HG03457 (cell line): ENCODE measurements around the gene NTM.

ENCODE experiments used
- ATAC-seq: cut with Tn5 transposase; IDR thresholded peaks from one replicate; pipeline ENCODE4 v1.9.1; 2021; ENCODE audit warnings: moderate number of reproducible peaks; ENCODE audit not compliant: unreplicated experiment

Gene NTM

DNA sequence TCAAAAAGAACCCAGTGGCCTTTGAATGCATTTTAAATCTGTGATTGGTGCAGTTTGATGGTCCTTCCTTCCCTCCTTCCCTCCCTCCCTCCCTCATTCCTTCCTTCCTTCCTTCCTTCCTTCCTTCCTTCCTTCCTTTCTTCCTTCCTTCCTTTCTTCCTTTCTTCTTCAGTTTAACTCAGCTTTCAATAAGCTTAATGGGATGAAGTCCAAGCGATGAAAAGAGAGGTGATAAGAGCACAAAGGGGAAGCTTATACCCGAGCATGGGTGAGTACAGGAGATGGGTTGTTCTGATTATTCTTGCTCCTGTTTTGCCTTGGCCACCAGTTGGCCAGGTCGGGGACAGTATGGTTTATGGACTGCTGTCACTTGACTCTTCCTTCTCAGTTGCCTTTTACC, 605.6 kb downstream of the NTM start:
- ATAC-seq: no peak

DNA sequence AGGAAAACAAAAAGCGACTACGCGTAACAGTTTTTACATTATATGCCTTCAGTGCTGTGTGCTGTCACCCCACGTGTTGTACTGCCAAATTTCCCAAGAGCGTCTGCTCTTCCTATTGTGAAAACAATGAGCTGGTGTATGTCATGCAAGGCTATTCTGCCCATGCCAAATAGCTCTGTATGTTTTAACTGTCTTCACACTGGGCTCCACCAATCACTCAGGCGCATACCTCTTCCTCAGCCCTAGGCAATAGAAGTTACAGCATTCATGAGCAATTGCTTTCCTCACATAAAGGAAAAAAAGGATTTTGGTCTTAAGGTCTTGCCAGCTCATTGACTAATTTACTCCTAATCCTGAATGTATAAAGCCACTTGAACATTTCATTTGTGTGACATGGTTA, 606.8 kb downstream of the NTM start:
- no peak for ATAC-seq

- no peak for ATAC-seq
Measured at GRCh38 chr11:131977854-131978253, 607.4 kb downstream of the NTM start.

- no peak for ATAC-seq
Measured at GRCh38 chr11:131978351-131978750, 607.9 kb downstream of the NTM start.

GRCh38 chr11:131979364-131979763, 608.9 kb downstream of the NTM start:
- ATAC-seq: no peak

GRCh38 chr11:131980199-131980598, 609.8 kb downstream of the NTM start:
- no peak for ATAC-seq

DNA sequence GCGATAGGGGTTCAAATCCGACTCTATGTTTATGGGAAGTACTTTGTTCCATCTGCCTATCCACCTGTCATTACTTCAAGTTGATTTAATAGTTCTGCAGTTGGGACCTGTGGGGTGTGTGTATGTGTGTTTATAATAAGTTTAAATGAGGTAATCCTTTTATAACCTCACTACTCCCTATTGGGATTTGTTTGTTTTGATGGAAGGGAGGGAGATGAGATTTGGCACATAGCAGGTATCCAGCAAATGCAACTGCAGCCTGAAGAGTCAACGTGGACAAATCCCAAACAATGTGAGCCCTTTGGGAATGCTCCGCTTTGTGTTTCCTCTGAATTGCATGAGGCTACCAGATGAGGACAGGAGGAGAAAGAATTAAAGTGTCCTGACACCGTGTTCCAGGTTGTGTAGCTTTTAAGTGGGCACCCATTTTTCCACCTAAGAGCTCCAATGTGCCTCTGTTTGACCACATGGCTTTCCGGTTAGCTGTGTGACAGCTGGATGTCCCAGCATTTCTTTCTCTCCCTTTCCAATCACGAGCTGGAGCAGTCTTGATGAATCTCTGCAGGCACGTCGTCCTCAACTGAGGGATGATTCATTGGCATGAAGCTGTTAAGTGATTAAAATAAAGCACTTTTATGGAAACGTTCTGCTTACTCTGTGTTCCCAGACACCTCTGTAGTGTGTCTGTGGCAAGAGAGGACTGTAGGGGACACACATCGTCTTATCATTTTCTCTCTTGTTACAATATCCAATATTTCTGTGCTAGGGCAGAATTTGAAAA, 610.7 kb downstream of the NTM start:
- no peak for ATAC-seq

DNA sequence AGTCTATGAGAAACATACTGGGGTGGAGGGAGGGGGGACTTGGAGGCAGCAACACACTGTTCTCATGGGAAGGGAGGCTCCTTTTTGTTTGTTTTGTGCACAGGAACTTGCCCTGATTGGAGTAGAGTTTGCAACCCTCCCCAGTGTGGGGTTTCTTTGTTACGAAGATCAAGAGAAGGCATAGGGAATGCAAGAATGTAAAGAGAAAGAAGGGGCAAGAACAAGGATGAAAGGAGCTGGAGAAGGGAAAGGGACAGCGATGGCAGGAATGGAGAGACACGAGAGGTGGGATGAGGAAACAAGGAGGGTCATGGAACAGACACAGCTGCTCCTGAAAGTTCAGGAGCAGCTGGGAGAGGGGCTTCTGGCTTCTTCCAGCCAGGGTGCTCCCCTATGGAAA, 611.7 kb downstream of the NTM start:
- ATAC-seq: no peak

DNA sequence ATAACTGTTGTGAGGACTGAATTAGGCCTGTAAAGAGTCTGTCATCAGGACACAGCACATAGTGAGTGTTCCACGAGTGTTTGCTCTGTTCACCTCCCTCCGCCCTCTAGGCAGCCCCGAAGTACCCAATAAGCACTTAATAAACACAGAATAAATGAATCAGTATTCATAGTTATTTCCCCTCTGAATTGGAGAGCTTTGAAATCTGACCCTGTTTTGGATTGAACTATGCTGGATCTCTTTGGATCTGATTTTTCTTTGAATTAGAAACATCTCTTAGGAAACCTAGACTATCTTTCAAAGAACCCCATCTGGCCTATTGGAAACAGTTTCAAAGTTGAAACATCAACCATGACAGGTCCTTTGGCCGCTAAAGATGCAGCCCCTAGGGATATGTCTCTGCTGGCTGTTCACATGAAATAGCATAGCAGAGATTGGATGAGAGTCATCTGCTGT, 615.5 kb downstream of the NTM start:
- no peak for ATAC-seq

GRCh38 chr11:131987703-131988102, 617.3 kb downstream of the NTM start:
- no peak for ATAC-seq

GRCh38 chr11:131991606-131992005, 621.2 kb downstream of the NTM start:
- ATAC-seq: no peak

GRCh38 chr11:131993246-131993645, 622.8 kb downstream of the NTM start:
- no peak for ATAC-seq

DNA sequence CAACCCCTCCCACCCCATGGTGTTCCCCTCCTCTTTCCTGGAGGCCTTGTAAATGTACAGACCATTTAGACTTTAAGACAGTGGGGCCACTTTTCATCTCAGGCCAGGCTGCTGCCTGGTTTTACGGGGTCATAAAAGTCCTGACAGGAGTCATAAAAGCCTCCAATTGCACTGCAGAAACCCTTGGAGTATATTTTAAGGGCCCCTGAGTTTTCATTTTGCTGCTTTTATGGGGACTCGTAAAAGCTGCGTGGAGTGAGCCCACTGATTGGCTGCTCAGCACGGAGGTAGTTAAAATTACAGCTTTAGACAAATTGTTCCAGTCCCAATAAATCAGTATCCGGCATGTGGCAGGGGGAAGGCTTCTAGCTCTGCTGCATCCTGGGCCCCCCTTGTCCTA, 627.6 kb downstream of the NTM start:
- no peak for ATAC-seq

DNA sequence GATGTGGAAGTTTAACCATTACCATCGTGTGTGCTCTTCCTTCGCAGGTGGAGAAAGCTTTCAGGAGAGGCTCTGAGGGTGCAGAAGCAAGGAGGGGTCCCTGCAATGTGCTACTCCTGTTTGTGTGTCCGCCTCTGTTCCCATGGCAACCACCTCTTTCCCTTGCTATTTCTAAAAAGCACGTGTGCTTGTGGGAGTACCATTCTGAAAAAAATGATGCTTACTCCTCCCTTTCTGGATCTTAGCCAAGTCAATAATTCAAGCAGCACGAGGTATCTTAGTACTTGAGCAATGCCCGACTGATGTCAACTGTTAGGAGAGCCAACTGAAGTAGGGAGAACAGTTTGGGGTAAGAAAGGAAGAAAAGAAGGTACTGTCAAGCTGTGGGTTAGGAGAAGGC, 628.7 kb downstream of the NTM start:
- ATAC-seq: no peak

DNA sequence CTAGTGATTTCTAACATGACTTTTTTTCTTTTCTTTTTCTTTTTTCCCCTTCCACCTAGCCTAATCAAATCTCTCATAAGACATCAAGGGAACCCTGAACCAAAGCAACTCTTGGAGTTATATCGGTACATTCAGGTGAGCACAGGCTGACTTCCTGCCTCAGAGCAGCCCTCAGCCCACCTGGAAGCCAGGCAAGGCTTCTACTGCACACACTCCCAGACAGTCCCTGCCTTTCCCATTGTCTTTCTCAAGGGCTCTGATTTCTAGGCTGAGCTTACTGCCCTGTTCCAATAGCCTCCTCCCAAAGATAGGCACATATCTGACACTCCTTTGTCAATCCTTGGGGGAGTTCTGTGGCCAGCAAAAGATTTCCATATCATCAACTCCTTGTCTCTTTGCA, 629.5 kb downstream of the NTM start:
- no peak for ATAC-seq

- no peak for ATAC-seq
Measured at GRCh38 chr11:132005887-132006286, 635.5 kb downstream of the NTM start.

DNA sequence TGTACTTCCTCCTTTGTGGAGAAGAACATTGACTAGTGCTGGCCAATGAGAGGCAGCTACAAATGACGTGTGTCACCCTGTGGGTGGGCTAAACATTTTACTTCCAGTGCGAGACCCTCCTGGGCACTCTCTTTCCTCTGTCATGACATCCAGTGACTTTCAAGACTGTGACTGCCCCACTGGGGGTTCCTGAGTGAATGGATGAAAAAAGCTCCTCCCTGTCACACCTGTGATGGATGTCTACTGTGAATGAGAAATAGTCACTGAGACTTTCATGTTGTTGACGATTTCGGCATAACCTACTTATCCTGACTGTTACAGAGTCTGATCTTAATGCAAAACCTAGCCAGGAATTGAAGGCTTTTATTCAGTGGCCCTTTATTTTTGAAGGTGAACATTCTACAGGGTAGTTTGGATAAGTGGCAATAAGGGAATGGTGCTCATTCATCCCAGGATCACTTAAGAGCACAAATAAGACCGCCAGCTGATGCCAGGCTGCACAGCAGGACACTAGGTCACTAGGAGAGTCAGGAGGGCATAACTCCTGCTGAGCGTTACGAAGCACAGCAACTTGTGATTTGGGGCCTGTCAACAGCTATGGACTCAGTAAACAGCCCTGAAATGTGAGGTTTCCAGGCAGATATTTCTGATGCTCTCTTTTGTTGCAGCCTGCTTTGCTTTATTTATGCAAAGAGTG, 636.6 kb downstream of the NTM start:
- no peak for ATAC-seq

DNA sequence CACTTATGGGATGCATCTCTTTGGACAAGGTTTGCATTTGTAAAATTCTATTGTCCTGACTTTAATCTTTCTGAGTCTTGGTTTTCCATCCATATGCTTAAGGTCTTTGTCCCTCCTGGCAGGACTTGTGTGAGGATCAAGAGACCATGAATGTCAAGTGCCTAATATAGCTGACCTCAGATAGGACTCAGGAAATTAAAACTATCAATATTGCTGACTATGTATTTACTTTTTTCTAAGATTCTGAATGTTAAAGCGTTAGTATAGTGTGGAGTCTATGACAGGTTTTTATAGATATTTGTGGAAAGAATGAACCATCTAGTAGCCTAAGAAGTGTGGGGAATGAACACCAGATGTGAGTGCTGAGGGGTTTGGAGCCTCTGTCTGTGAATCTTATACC, 637.8 kb downstream of the NTM start:
- ATAC-seq: no peak

DNA sequence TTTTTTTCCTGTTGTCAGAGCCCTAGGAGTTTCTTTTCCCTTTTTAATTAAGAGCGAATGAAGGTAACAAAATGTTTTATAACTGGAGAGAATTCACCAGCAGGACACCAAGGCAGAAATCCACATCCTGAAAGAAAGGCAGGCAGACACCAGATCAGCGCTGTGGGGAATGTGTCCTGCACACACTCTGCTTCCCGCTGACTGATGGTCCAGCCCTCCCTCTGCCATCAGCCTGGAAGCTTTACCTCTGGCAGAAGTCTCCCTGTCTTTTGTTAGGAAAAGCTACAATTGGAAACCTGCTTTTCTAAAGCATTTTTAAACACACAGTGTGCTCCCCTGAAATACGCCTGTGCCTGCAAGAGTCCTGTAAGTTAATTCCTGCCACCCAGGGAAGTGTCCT, 638.5 kb downstream of the NTM start:
- no peak for ATAC-seq

DNA sequence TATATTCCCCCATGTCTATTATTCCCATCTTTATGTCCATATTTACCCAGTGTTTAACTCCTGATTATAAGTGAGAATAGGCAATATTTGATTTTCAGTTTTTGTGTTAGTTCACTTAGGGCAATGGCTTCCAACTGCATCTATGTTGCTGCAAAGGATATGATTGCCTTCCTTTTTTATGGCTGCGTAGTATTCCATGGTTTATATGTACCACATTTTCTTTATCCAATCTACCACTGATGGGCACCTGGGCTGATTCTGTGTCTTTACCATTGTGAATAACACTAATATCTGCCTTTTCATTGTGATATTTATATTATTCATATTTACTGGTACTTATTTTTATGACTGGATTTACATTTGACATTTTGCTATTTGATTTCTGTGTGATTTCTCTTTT, 649.6 kb downstream of the NTM start:
- no peak for ATAC-seq

- ATAC-seq: no peak
Measured at GRCh38 chr11:132022285-132022684, 651.9 kb downstream of the NTM start.

DNA sequence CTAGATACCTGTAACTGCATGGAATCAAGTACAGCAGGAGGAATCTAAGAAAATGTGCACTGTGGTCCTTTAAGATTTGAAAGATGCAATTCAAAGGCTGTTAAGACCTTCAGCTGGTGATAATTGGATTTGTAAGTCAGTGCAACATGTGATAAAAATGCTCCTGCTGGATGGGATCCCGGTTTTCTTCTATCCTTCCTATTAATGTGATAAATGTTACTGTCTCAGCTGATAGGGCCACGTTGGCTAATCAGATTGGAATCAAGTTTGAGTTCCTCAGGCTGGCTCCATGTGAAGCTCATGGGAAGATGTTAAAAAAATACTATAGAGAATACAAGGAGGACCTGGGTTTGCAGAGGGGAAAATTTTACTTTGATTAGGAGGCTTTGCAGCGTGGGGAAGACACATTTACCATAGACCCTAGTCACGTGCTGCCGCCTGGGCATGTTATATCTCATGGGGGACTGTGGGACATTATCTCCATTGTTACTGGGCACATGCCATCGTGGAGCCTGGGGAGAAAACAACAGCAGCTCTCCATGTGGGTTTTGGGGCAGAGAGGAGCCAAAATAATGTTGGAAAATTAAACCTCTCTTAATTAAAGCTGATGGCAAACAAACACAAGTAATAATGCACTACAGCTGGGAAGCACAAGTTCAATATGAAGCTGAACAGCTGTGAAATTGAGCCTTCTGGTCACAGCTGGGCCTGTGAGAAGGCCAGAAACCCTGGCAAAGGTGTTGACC, 652.5 kb downstream of the NTM start:
- no peak for ATAC-seq
